Bronchial epithelial cell (primary cell): Measurements from ENCODE around the gene CALML5. TPM values are rescaled to one million over a fixed set of nuclear protein-coding genes. Genes with fewer than 3 reads are reported as not detected.
A peak's percentile ranks its signal among the peaks of the same experiment; 100 is the strongest.

Source experiments
- DNase-seq: peaks from one replicate; pipeline ENCODE4 v3.0.0-alpha.2; 2010; ENCODE audit warnings: low read depth
- FAIRE-seq: peaks from 2 replicates; lab custom pipeline; 2011; peaks lifted over from hg19 to GRCh38; lab: Jason Lieb, UNC
- H3K27me3 ChIP-seq: 2 replicates; pipeline ENCODE4 v1.5.1; 2011; ENCODE audit warnings: low read length; ENCODE audit not compliant: control insufficient read depth, insufficient read depth
- H3K36me3 ChIP-seq: 2 replicates; pipeline ENCODE4 v1.5.1; 2011; ENCODE audit warnings: low read length; ENCODE audit not compliant: control insufficient read depth, insufficient read depth
- H3K4me3 ChIP-seq: 2 replicates; pipeline ENCODE4 v1.5.1; 2011; ENCODE audit warnings: mild to moderate bottlenecking, low read depth, low read length, control low read depth
- total RNA-seq: library from RNA; depleted of rRNA; stranded (reverse); fragments of >200 nt; gene quantifications from 2 replicates; pipeline ENCODE4 v1.2.1, GENCODE V29; 2014
- TF ChIP-seq, protein P1 (sequence below): IDR thresholded peaks from 2 replicates; pipeline ENCODE4 v1.5.1; 2011; ENCODE audit warnings: mild to moderate bottlenecking, moderate library complexity, low read length, control low read depth, inconsistent platforms; ENCODE audit not compliant: insufficient read depth, severe bottlenecking

CALML5 gene
- total RNA-seq, 1 donor from 2014 or later = 0.79 TPM

DNA sequence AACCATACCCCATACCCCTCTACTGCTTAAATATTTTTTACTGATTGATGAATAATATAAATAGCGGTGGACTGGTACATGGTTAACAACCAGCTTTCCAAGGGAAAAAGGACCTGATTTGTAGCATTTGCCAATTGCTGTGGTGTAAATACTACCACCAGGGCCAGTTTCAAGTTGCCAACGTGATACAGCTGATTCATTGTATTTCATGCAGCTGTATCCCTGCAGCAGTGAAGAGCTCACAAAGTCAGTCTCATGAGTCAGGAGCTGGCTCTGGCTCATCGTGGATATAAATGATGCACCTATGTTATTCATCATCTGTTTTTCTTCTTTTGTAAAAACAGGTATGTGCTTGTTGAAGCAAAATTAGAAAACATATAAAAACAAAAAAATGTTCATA is 15.2 kb downstream of the CALML5 start:
- no peaks in the 10 kb centered on the region for H3K36me3 ChIP-seq
- no peak overlapping the region for H3K4me3 ChIP-seq
- TF ChIP-seq, protein P1, sequence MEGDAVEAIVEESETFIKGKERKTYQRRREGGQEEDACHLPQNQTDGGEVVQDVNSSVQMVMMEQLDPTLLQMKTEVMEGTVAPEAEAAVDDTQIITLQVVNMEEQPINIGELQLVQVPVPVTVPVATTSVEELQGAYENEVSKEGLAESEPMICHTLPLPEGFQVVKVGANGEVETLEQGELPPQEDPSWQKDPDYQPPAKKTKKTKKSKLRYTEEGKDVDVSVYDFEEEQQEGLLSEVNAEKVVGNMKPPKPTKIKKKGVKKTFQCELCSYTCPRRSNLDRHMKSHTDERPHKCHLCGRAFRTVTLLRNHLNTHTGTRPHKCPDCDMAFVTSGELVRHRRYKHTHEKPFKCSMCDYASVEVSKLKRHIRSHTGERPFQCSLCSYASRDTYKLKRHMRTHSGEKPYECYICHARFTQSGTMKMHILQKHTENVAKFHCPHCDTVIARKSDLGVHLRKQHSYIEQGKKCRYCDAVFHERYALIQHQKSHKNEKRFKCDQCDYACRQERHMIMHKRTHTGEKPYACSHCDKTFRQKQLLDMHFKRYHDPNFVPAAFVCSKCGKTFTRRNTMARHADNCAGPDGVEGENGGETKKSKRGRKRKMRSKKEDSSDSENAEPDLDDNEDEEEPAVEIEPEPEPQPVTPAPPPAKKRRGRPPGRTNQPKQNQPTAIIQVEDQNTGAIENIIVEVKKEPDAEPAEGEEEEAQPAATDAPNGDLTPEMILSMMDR = no peak
- no peaks in the 10 kb centered on the region for H3K27me3 ChIP-seq
- peak; percentile 98 for DNase-seq
- FAIRE-seq = no peak

DNA sequence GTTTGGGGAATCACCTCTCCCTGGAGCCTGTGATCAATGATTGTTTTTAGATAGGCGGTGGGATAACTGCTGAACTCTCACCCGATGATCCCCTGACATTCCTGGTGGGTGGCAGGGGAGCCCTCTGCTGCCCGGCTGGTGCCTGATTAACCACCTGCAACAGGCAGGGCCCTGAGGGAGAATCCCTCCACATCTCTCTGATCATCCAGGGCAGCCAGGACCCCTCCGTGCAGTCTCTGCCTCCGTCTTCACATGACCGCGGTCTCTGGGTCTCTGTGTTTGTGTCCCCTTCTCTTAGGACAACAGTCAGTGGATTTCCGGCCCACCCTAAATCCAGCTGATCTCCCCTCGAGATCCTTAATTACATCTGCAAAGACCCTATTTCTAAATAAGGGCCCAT is 17.4 kb downstream of the CALML5 start:
- FAIRE-seq = no peak
- H3K4me3 ChIP-seq = no peak overlapping the region
- no peaks in the 10 kb centered on the region for H3K27me3 ChIP-seq
- TF ChIP-seq, protein P1 = no peak
- H3K36me3 ChIP-seq = no peaks in the 10 kb centered on the region
- no peak for DNase-seq

DNA sequence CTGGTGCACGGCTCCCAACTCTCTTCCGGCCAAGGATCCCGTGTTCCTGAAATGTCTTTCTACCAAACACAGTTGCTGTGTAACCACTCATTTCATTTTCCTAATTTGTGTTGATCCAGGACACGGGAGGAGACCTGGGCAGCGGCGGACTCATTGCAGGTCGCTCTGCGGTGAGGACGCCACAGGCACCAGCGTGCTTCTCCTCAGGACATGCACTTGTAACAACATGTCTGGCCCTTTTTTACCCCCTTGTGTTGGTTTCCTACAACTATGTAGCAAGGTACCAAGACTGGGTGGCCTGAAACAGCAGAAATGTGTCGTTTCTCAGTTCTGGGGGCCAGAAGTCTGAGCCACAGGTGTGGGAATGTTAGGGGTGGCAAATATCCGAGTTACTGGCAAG is 18.2 kb downstream of the CALML5 start:
- Histone ChIP-seq H3K36me3 (no peaks in the 10 kb centered on the region), H3K4me3 (no peak overlapping the region), H3K27me3 (no peaks in the 10 kb centered on the region)
- TF ChIP-seq, protein P1 = no peak
- DNase-seq = peak; percentile 66
- no peak for FAIRE-seq

DNA sequence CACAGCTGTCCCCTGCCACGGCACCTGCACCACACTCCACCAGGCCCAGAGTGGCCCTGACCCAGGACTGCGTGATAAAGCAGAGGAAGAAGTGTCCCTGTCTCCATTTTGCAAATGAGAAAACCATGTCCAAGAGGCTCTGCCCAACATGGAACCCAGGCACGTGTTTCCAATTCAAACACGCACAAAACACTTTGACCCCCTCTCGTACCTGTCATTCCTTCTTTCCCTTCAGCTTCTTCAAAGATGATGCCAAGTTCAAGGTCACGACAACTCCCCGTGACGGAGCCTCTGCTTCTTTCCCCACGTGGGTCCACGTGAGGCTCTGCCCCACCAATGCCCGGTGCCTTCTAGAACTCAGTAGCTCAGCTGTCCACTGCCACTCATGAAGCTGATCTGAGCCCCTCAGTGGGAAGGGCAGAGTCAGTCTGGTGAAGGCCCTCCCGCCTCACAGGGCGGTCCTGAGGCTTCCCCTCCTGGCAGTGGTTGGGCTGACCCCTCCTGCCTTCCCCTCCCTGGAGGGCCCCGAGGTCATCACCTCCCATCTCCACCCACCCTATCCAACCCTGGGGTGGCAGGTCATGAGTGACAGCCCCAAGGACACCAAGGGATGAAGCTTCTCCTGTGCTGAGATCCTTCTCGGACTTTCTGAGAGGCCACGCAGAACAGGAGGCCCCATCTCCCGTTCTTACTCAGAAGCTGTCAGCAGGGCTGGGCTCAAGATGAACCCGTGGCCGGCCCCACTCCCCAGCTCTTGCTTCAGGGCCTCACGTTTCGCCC is 19.0 kb downstream of the CALML5 start:
- Histone ChIP-seq H3K36me3 (no peaks in the 10 kb centered on the region), H3K27me3 (no peaks in the 10 kb centered on the region), H3K4me3 (no peak overlapping the region)
- FAIRE-seq (peak; percentile 58), DNase-seq (no peak)
- TF ChIP-seq, protein P1 = no peak

DNA sequence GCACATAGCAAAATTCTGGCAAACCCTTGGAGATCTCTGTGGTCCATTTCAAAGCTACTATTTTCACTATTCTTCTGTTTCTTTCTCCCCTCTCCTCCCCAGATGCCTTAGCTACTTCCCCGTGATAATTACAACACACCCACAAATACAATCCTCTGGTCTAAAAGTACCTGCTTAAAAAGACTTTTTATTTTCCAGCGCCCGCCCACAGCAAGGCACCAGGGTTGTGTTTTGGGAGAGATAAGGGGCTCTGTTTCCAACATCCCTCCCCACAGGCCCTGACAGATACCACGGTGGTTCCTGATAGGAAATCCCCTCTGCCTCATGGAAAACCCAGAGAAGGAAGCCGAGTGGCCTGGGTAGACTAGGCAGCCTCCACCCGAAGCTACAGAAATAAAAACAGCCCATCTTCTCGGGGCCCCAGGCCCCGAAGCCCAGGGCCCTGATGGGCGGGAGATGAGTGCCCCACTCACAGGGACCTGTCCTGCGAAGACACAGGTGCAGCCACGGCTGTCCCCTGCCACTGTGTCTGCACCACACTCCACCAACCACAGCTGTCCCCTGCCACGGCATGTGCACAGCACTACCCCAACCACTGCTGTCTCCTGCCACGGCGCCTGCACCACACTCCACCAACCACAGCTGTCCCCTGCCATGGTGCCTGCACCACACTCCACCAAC is 19.7 kb downstream of the CALML5 start:
- DNase-seq (no peak), FAIRE-seq (no peak)
- Histone ChIP-seq H3K36me3 (no peaks in the 10 kb centered on the region), H3K27me3 (no peaks in the 10 kb centered on the region), H3K4me3 (no peak overlapping the region)
- TF ChIP-seq, protein P1 = no peak
